Activated naive CD4-positive, alpha-beta T cell treated with anti-CD3 and anti-CD28 coated beads for 36 hours (primary cell): ENCODE measurements around the gene FARS2. TPM values are rescaled to one million over a fixed set of nuclear protein-coding genes. Genes with fewer than 3 reads are reported as not detected.

ENCODE experiments used
- CTCF ChIA-PET: fragments of 350-600 bp; sonication (Branson Sonifier 250); formaldehyde crosslinking; loops from one replicate; lab custom pipeline; 2021; ENCODE audit warnings: antibody characterized with exemption; lab: Charles Lee
- DNase-seq: peaks from one replicate; pipeline ENCODE4 v3.0.0-alpha.2; 2020
- H3K27ac Mint-ChIP-seq: one replicate; pipeline ENCODE4 v1.8.0; 2021; ENCODE audit warnings: mild to moderate bottlenecking, mixed read lengths
- H3K27me3 Mint-ChIP-seq: one replicate; pipeline ENCODE4 v1.8.0; 2021; ENCODE audit warnings: low read depth, mixed read lengths
- H3K36me3 Mint-ChIP-seq: one replicate; pipeline ENCODE4 v1.8.0; 2021; ENCODE audit warnings: low read depth, mixed read lengths
- H3K4me1 Mint-ChIP-seq: one replicate; pipeline ENCODE4 v1.8.0; 2021; ENCODE audit warnings: low read depth, mixed read lengths
- H3K4me3 Mint-ChIP-seq: one replicate; pipeline ENCODE4 v1.8.0; 2021; ENCODE audit warnings: mild to moderate bottlenecking, moderate library complexity, mixed read lengths
- H3K9me3 Mint-ChIP-seq: one replicate; pipeline ENCODE4 v1.8.0; 2021; ENCODE audit warnings: mixed read lengths
- intact Hi-C: fragments of 100-400 bp; cut with micrococcal nuclease; formaldehyde crosslinking; loops from one replicate; pipeline ENCODE4 v1.15.1; 2023
- total RNA-seq, 2 experiments: library from RNA; stranded (reverse); gene quantifications; one replicate each; pipeline ENCODE4 v1.2.3, GENCODE V29; 2021

Gene FARS2
- total RNA-seq, 2 experiments from 2014 or later, result 15.4 to 15.8 TPM

DNA sequence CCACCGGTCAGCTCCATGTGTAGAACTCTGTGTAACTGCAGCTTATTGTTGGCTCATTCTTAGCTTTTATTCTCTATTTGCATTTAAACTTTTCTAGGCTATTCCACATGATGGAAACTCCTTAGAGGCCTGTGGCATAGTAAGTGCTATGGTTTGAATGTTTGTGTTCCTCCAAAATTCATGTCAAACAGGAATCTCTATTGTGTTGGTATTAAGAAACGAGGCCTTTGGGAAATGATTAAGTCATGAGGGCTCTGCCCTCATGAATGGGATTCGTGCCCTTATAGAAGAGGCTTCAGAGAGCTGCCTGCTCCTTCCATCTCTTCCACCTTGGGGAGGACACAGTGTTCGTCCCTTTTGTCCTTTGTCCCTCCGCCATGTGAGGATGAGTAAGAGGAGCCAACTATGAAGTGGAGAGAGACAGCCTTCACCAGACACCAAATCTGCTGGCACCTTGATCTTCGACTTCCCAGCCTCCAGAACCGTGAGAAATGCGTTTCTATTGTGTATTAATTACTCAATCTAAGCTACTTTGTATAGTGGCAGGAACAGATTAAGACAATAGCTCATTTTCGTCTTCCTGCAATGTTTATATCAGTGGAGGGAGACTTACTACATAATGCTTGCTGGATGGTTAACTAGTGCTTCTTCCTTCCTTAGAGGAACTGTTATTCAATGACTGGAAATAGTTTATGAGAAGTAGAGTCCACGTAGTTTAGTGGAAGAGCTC, 361.1 kb downstream of the FARS2 start:
- H3K27me3 Mint-ChIP-seq, result no peaks in the 10 kb centered on the region

GRCh38 chr6:5623769-5624168, 362.5 kb downstream of the FARS2 start:
- CTCF ChIA-PET, result no interaction called here
- Mint-ChIP-seq H3K36me3 (peaks cover 2% of the 10 kb centered on the region), H3K27me3 (no peaks in the 10 kb centered on the region), H3K4me1 (peaks cover 57% of the 10 kb centered on the region), H3K9me3 (no peaks in the 10 kb centered on the region), H3K27ac (no peak overlapping the region), H3K4me3 (no peak overlapping the region)
- intact Hi-C loops, result no loop called here
- no peak for DNase-seq

More for the DNA sequence above, 361.1 kb downstream of the FARS2 start:
- Mint-ChIP-seq H3K4me3 (no peak overlapping the region), H3K36me3 (peaks cover 4% of the 10 kb centered on the region), H3K27ac (no peak overlapping the region), H3K4me1 (peaks cover 47% of the 10 kb centered on the region), H3K9me3 (no peaks in the 10 kb centered on the region)
- intact Hi-C loops, result no loop called here
- DNase-seq, result no peak
- CTCF ChIA-PET, result interaction anchor here (0.9 to 1.5 kb wide), 4 partner anchors 9 to 151 kb away, joined by 3 to 4 read pairs (median 3); no protein-coding TSS in a partner anchor

- H3K4me1 Mint-ChIP-seq, result peaks cover 57% of the 10 kb centered on the region
- H3K4me3 Mint-ChIP-seq, result no peak overlapping the region
- intact Hi-C loops, result no loop called here
- no peak overlapping the region for H3K27ac Mint-ChIP-seq
- no peaks in the 10 kb centered on the region for H3K27me3 Mint-ChIP-seq
- peaks cover 2% of the 10 kb centered on the region for H3K36me3 Mint-ChIP-seq
- no peak for DNase-seq
- CTCF ChIA-PET, result no interaction called here
- no peaks in the 10 kb centered on the region for H3K9me3 Mint-ChIP-seq
Measured at GRCh38 chr6:5624256-5624655, 362.9 kb downstream of the FARS2 start.

- Mint-ChIP-seq H3K4me1 (peaks cover 50% of the 10 kb centered on the region), H3K27me3 (no peaks in the 10 kb centered on the region), H3K4me3 (peak overlapping the region; percentile 2), H3K27ac (no peak overlapping the region), H3K9me3 (no peaks in the 10 kb centered on the region), H3K36me3 (peaks cover 2% of the 10 kb centered on the region)
- DNase-seq, result peak; percentile 54
- CTCF ChIA-PET, result interaction anchor here (0.7 kb wide), 1 partner anchor 7 kb away, joined by 3 read pairs; no protein-coding TSS in a partner anchor
- intact Hi-C loops, result loop anchor here (1.0 to 5.0 kb wide), 7 partner anchors 38 to 453 kb away; no protein-coding TSS in a partner anchor
Measured at GRCh38 chr6:5626727-5627426, 365.6 kb downstream of the FARS2 start.

DNA sequence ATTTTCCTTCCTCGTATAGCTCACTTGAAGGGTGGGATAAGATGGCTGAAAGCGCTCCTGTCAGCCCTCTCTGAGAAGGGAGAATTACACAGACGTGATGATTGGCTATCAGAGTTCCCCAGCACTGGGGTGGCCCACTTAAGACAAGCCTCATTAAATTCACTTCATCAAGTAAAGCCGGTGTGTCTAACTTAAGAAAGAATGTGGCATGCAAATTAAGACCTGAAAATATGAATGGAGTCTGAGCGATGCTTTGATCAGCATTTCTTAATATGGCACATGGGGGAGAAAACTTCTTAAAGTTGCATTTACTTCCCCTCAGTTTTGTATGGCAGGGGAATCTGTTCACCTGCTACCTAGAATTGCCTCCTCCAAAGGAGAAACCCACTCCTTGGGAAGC, 369.3 kb downstream of the FARS2 start:
- H3K4me1 Mint-ChIP-seq, result peaks cover 42% of the 10 kb centered on the region
- intact Hi-C loops, result no loop called here
- H3K9me3 Mint-ChIP-seq, result no peaks in the 10 kb centered on the region
- CTCF ChIA-PET, result no interaction called here
- H3K27me3 Mint-ChIP-seq, result no peaks in the 10 kb centered on the region
- no peak overlapping the region for H3K27ac Mint-ChIP-seq
- no peak overlapping the region for H3K4me3 Mint-ChIP-seq
- H3K36me3 Mint-ChIP-seq, result peaks cover 4% of the 10 kb centered on the region
- no peak for DNase-seq

DNA sequence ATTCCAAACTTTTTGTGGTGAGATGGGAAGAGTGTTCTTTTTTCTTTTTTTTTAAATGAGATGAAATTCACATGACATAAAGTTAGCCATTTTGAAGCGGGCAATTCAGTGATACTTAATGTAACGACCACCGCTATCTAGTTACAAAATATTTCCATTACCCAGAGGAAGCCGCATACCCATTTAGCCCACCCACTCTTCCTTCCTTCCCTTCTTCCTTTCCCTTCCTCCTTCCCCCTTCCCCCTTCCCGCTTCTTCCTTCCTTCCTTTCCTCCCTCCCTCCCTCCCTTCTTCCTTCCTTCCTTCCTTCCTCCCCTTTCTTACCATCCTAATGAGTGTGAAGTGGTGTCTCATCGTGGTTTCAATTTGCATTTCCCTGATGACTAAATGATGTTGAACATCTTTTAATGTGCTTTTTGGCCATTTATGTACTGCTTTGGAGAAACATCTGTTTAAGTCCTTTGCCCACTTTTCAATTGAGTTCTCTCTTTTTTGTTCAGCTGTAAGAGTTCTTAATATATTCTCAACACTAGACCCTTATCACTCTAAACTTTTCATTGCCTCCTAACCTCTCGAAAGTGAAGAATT, 371.1 kb downstream of the FARS2 start:
- H3K27ac Mint-ChIP-seq, result no peak overlapping the region
- CTCF ChIA-PET, result no interaction called here
- H3K9me3 Mint-ChIP-seq, result no peaks in the 10 kb centered on the region
- H3K4me1 Mint-ChIP-seq, result peaks cover 27% of the 10 kb centered on the region
- DNase-seq, result no peak
- H3K36me3 Mint-ChIP-seq, result peaks cover 4% of the 10 kb centered on the region
- H3K27me3 Mint-ChIP-seq, result no peaks in the 10 kb centered on the region
- no peak overlapping the region for H3K4me3 Mint-ChIP-seq
- intact Hi-C loops, result no loop called here

DNA sequence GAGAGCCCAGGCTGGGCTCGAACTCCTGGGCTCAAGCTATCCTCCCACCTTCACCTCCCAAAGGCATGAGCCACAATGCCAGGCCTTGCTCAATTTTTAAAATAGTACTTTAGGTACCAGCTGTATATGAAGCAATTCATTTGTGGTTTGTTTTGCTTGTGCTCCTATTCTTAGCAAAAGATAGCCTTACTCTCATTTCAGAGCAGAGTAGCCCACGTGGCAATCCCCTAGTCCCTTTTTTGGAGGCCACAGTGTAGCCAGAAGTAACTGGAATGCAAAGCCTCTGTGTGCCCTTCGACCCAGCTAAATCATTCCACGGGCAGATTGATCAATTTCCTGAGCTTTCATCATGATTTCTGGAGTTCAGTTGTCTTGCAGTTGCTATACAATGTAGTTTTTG, 373.2 kb downstream of the FARS2 start:
- no peaks in the 10 kb centered on the region for H3K9me3 Mint-ChIP-seq
- peaks cover 9% of the 10 kb centered on the region for H3K4me1 Mint-ChIP-seq
- intact Hi-C loops, result no loop called here
- H3K27ac Mint-ChIP-seq, result no peak overlapping the region
- no peaks in the 10 kb centered on the region for H3K27me3 Mint-ChIP-seq
- no peak overlapping the region for H3K4me3 Mint-ChIP-seq
- no peak for DNase-seq
- CTCF ChIA-PET, result no interaction called here
- peaks cover 4% of the 10 kb centered on the region for H3K36me3 Mint-ChIP-seq

DNA sequence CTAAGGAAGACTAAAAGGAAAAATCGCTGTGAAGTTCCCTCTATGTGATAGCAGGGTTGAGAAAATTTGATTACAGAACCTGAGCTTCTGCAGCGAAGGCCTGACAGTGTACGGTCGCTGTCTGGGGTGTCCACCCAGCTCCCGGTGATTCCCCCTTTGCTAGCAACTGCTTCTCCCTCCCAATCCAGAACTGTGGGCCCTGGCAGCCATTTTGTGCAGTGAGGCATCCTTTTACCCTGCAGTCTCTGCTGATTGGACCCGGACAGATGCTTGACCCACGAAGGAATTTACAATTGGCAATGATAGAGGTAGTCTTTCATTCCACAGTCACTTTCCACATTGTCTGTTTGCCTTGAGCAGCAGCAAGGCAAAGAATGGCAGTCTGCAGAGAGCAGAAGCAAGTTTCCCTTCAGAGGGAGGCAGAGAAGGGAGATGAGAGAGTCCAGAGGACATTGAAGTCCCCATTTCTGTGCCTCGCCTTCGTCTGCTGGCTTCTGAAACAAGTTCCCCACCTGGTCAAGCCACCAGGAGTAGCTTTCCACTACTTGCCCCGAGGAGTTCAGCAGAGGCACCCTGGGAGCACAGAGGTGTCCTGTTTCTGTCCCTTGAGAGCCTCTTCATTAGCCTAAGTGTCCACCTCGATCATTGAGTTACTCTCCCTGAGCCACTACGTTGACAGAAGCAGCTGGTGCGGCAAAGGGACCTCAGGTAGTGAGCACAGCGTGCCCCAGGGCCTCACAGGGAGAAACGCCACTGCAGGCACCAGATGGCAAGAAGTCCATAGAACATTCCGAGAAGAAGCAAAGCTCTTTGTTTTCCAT, 375.1 kb downstream of the FARS2 start:
- no peak for DNase-seq
- CTCF ChIA-PET, result no interaction called here
- intact Hi-C loops, result no loop called here
- Mint-ChIP-seq H3K4me1 (peaks cover 9% of the 10 kb centered on the region), H3K36me3 (peaks cover 17% of the 10 kb centered on the region), H3K27ac (no peak overlapping the region), H3K27me3 (no peaks in the 10 kb centered on the region), H3K9me3 (peaks cover 12% of the 10 kb centered on the region), H3K4me3 (no peak overlapping the region)

GRCh38 chr6:5637714-5638113, 376.4 kb downstream of the FARS2 start:
- peaks cover 2% of the 10 kb centered on the region for H3K4me1 Mint-ChIP-seq
- CTCF ChIA-PET, result no interaction called here
- intact Hi-C loops, result no loop called here
- no peaks in the 10 kb centered on the region for H3K27me3 Mint-ChIP-seq
- no peak overlapping the region for H3K4me3 Mint-ChIP-seq
- no peak for DNase-seq
- peaks cover 13% of the 10 kb centered on the region for H3K36me3 Mint-ChIP-seq
- H3K9me3 Mint-ChIP-seq, result peaks cover 12% of the 10 kb centered on the region
- H3K27ac Mint-ChIP-seq, result no peak overlapping the region

DNA sequence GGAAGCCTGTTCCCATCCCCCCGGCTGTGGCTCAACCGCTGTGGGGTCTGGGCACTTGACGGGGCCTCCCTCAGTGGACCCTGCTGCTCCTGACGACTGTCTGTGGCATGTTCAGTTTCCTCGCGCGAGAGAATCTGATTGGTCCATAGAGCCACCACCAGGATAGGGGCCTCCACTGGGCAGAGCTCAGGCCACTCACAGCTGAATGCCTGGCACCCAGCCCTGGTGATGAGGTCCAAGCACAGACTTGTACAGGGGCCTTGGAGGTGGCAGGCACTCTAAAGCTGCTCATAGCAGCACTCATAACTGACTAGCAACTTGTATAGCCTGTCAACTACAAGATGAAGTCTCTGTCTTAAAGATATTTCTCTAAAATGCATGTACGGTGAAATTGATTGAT, 377.4 kb downstream of the FARS2 start:
- Mint-ChIP-seq H3K4me3 (no peak overlapping the region), H3K9me3 (peaks cover 12% of the 10 kb centered on the region), H3K27ac (no peak overlapping the region), H3K27me3 (no peaks in the 10 kb centered on the region), H3K4me1 (no peaks in the 10 kb centered on the region), H3K36me3 (peaks cover 13% of the 10 kb centered on the region)
- DNase-seq, result no peak
- intact Hi-C loops, result no loop called here
- CTCF ChIA-PET, result no interaction called here

DNA sequence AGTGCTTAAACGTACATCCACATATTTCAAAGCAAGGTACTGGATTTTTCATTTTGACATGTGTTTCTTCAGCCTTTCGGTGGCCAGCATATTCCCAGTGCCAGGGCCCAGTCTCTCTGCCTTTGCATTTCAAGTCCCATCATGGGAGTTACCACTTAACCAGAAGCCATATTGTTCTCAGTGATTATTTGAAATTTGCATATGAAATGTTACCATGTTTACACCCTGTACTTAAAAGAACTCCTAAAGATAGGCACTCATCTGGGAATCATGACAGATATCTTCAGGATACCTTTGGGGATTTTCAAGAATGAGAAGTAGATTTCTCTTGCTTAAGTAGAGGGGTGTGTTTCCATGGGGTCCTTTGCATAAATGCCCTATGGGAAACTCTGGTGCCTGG, 377.9 kb downstream of the FARS2 start:
- Mint-ChIP-seq H3K9me3 (peaks cover 12% of the 10 kb centered on the region), H3K4me1 (no peaks in the 10 kb centered on the region), H3K4me3 (no peak overlapping the region), H3K36me3 (peaks cover 13% of the 10 kb centered on the region), H3K27me3 (no peaks in the 10 kb centered on the region), H3K27ac (no peak overlapping the region)
- CTCF ChIA-PET, result interaction anchor here (0.6 kb wide), 1 partner anchor 894 kb away, joined by 4 read pairs; no protein-coding TSS in a partner anchor
- intact Hi-C loops, result no loop called here
- no peak for DNase-seq

DNA sequence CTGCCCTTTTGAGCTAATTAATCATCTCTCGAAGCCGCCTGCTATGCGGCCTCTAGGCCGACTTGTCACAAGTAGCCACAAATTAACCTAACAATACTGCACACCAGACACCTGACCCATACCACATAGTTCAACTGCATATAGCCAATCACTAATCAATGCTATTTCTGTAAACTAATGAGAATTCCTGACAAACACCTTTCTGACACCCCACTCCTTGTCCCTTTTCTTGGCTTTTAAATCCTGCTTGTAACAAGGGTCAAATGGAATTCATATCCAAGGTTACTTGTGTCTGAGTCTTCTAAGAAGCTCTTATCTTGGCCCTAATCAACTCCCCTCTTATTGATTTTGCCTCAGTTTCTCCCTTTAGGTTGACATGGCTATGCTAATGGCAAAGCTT, 379.3 kb downstream of the FARS2 start:
- H3K4me3 Mint-ChIP-seq, result no peak overlapping the region
- no peak overlapping the region for H3K27ac Mint-ChIP-seq
- no peaks in the 10 kb centered on the region for H3K4me1 Mint-ChIP-seq
- peaks cover 13% of the 10 kb centered on the region for H3K36me3 Mint-ChIP-seq
- CTCF ChIA-PET, result no interaction called here
- no peak for DNase-seq
- H3K27me3 Mint-ChIP-seq, result no peaks in the 10 kb centered on the region
- peaks cover 12% of the 10 kb centered on the region for H3K9me3 Mint-ChIP-seq
- intact Hi-C loops, result no loop called here
